Thyroid gland (tissue), 4 donors: ENCODE data around the gene OTOA.

Source experiments
- CTCF ChIP-seq, 6 experiments: fragments of 200-600 bp in 3 of 6; fragments of 450-650 bp in 3 of 6; sonication (generic) in 3 of 6; IDR thresholded peaks; one replicate each; pipeline ENCODE4 v1.5.1; 2016 to 2019; ENCODE audit warnings: antibody characterized with exemption in 6 of 6, mild to moderate bottlenecking in 2 of 6, inconsistent platforms in 1 of 6, moderate library complexity in 1 of 6
- POLR2A ChIP-seq, 2 donors: fragments of 450-650 bp; IDR thresholded peaks; one replicate each; pipeline ENCODE4 v1.6.1; 2017; ENCODE audit warnings: antibody characterized with exemption in 2 of 2, mild to moderate bottlenecking in 2 of 2, moderate library complexity in 1 of 2

DNA sequence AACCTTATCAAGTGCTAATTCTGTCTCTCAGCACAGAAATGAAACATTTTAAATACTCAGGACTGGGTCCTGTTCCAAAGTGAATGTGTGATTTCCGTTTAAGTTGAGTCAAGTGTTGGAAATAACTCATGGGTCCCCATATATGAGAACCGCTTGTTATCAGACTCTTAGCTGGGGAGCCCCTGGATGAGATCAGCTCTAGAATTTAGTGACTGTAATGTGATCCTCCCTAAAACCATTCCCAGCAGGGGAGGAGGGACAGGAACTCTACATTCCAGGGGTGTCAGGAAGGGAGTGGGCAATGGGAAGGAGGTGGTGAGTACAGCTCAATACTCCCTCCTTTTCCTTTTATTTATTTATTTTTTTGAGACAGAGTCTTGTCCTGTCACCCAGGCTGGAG is 37.5 kb downstream of the OTOA start:
- TF ChIP-seq POLR2A (IDR thresholded peaks at IDR 0.05) (no peak), CTCF (IDR thresholded peaks at IDR 0.05) (no peak)
